Sigmoid colon (tissue), 7 donors: ENCODE results near the gene VPS13D. TPM values are rescaled to one million over a fixed set of nuclear protein-coding genes. Genes with fewer than 3 reads are reported as not detected.

Source experiments
- DNase-seq: peaks from one replicate; pipeline ENCODE4 v3.0.0-alpha.2; 2019
- H3K27ac ChIP-seq, 4 donors: fragments of 200-600 bp; sonication (generic); one replicate each; pipeline ENCODE4 v1.5.1; 2016 to 2019; ENCODE audit warnings: mild to moderate bottlenecking in 1 of 4
- H3K27me3 ChIP-seq, 3 donors: fragments of 200-600 bp; sonication (generic); one replicate each; pipeline ENCODE4 v1.5.1; 2019; ENCODE audit warnings: mild to moderate bottlenecking in 1 of 3
- H3K36me3 ChIP-seq, 4 donors: fragments of 200-600 bp; sonication (generic); one replicate each; pipeline ENCODE4 v1.5.1; 2016 to 2019
- H3K4me1 ChIP-seq, 4 donors: fragments of 200-600 bp; sonication (generic); one replicate each; pipeline ENCODE4 v1.5.1; 2017 to 2019
- H3K4me3 ChIP-seq, 4 donors: fragments of 200-600 bp; sonication (generic); one replicate each; pipeline ENCODE4 v1.5.1; 2017 to 2019; ENCODE audit warnings: mild to moderate bottlenecking in 2 of 4, moderate library complexity in 1 of 4
- H3K9me3 ChIP-seq, 4 donors: fragments of 200-600 bp in 3 of 4; sonication (generic) in 3 of 4; one replicate each; pipeline versions ENCODE4 v1.5.1 to v1.6.1; 2013 to 2019
- CTCF ChIP-seq, 4 experiments: fragments of 450-650 bp in 3 of 4; fragments of 200-600 bp in 1 of 4; IDR thresholded peaks; one replicate each; pipeline ENCODE4 v1.5.1; 2016 to 2019; ENCODE audit warnings: antibody characterized with exemption in 4 of 4, mild to moderate bottlenecking in 3 of 4, moderate library complexity in 2 of 4
- EP300 ChIP-seq, 4 donors: sonication (generic); formaldehyde crosslinking; IDR thresholded peaks; one replicate each; pipeline ENCODE4 v1.6.1; 2017; ENCODE audit warnings: antibody characterized with exemption in 4 of 4
- POLR2A ChIP-seq, 2 donors: fragments of 450-650 bp; IDR thresholded peaks; one replicate each; pipeline ENCODE4 v1.6.1; 2016; ENCODE audit warnings: antibody characterized with exemption in 2 of 2, mild to moderate bottlenecking in 2 of 2, moderate library complexity in 2 of 2
- POLR2AphosphoS5 ChIP-seq, 4 donors: sonication (generic); formaldehyde crosslinking; IDR thresholded peaks; one replicate each; pipeline ENCODE4 v1.6.1; 2017; ENCODE audit warnings: antibody characterized with exemption in 4 of 4
- WGBS, 2 donors: extraction: QIAGEN DNeasy Blood & Tissue Kit; methylation state at CpG; one replicate each; pipeline ENCODE4 v1.1.7; 2013; 5-methylcytosine and 5-hydroxymethylcytosine counted together
- intact Hi-C: fragments of 100-400 bp; cut with DNase I; formaldehyde crosslinking; loops from one replicate; pipeline ENCODE4 v1.15.1; 2023
- polyA plus RNA-seq, 3 donors: library from polyadenylated mRNA; stranded (reverse); fragments of 200-250 nt; gene quantifications; one replicate each; pipeline ENCODE4 v1.2.3, GENCODE V29; 2013
- total RNA-seq, 4 donors: library from RNA; depleted of rRNA; stranded (reverse); fragments of >200 nt; gene quantifications; one replicate each; pipeline ENCODE4 v1.1.0, GENCODE V29; 2016
- donor health status: healthy with polysubstance abuse.
- donor health status: Bipolar disorder and iron deficiency.
- donor health status: healthy.

VPS13D gene
- total and polyA plus RNA-seq, 7 donors = 7.6 to 90.8 (median 49.7) TPM

GRCh38 chr1:12249748-12250147 is 19.9 kb downstream of the VPS13D start:
- no peaks in the 10 kb centered on the region for H3K9me3 ChIP-seq
- peaks cover 27 to 92% (median 38%) of the 10 kb centered on the region in 4 donors for H3K36me3 ChIP-seq
- no peak overlapping the region for H3K27ac ChIP-seq
- intact Hi-C loops = no loop called here
- H3K27me3 ChIP-seq = no peaks in the 10 kb centered on the region
- H3K4me3 ChIP-seq = no peak overlapping the region
- 83 to 89% methylated on average over 6 of the region's 6 CpGs for WGBS, 2 donors
- TF ChIP-seq CTCF (IDR thresholded peaks at IDR 0.05) (no peak), EP300 (IDR thresholded peaks at IDR 0.05) (no peak), POLR2AphosphoS5 (IDR thresholded peaks at IDR 0.05) (no peak), POLR2A (IDR thresholded peaks at IDR 0.05) (no peak)
- no peaks in the 10 kb centered on the region for H3K4me1 ChIP-seq
- no peak for DNase-seq

GRCh38 chr1:12251442-12251841 is 21.6 kb downstream of the VPS13D start:
- Histone ChIP-seq H3K4me3 (no peak overlapping the region), H3K27ac (no peak overlapping the region), H3K9me3 (no peaks in the 10 kb centered on the region), H3K4me1 (no peaks in the 10 kb centered on the region), H3K27me3 (no peaks in the 10 kb centered on the region), H3K36me3 (peaks cover 23 to 92% (median 37%) of the 10 kb centered on the region in 4 donors)
- no peak for DNase-seq
- 82 to 86% methylated on average over 5 of the region's 5 CpGs for WGBS, 2 donors
- intact Hi-C loops = no loop called here
- TF ChIP-seq POLR2A (IDR thresholded peaks at IDR 0.05) (no peak), EP300 (IDR thresholded peaks at IDR 0.05) (no peak), POLR2AphosphoS5 (IDR thresholded peaks at IDR 0.05) (no peak), CTCF (IDR thresholded peaks at IDR 0.05) (no peak)

- H3K4me1 ChIP-seq = no peaks in the 10 kb centered on the region
Observed at GRCh38 chr1:12255913-12256312, 26.1 kb downstream of the VPS13D start.

GRCh38 chr1:12258272-12258671 is 28.4 kb downstream of the VPS13D start:
- no peaks in the 10 kb centered on the region for H3K4me1 ChIP-seq
- TF ChIP-seq POLR2A (IDR thresholded peaks at IDR 0.05) = no peak
- no peak for TF ChIP-seq CTCF (IDR thresholded peaks at IDR 0.05)
- no peak for TF ChIP-seq POLR2AphosphoS5 (IDR thresholded peaks at IDR 0.05)
- TF ChIP-seq EP300 (IDR thresholded peaks at IDR 0.05) = no peak
- no peak overlapping the region for H3K27ac ChIP-seq
- no peak overlapping the region for H3K4me3 ChIP-seq
- 68 to 91% methylated on average over 7 of the region's 7 CpGs for WGBS, 2 donors
- intact Hi-C loops = no loop called here
- H3K9me3 ChIP-seq = no peaks in the 10 kb centered on the region
- H3K27me3 ChIP-seq = no peaks in the 10 kb centered on the region
- peaks cover 25 to 95% (median 51%) of the 10 kb centered on the region in 4 donors for H3K36me3 ChIP-seq
- DNase-seq = no peak

More at GRCh38 chr1:12255913-12256312, 26.1 kb downstream of the VPS13D start:
- Histone ChIP-seq H3K9me3 (no peaks in the 10 kb centered on the region), H3K27ac (no peak overlapping the region), H3K36me3 (peaks cover 19 to 94% (median 43%) of the 10 kb centered on the region in 4 donors), H3K27me3 (no peaks in the 10 kb centered on the region), H3K4me3 (no peak overlapping the region)
- 95 to 97% methylated on average over 2 of the region's 2 CpGs for WGBS, 2 donors
- TF ChIP-seq POLR2A (IDR thresholded peaks at IDR 0.05) = no peak
- no peak for TF ChIP-seq POLR2AphosphoS5 (IDR thresholded peaks at IDR 0.05)
- no peak for TF ChIP-seq CTCF (IDR thresholded peaks at IDR 0.05)
- TF ChIP-seq EP300 (IDR thresholded peaks at IDR 0.05) = no peak
- DNase-seq = no peak
- intact Hi-C loops = no loop called here

GRCh38 chr1:12269351-12269750 is 39.5 kb downstream of the VPS13D start:
- H3K27ac ChIP-seq = no peak overlapping the region
- intact Hi-C loops = no loop called here
- no peaks in the 10 kb centered on the region for H3K4me1 ChIP-seq
- WGBS, 2 donors = 77 to 86% methylated on average over 1 of the region's 1 CpG
- H3K9me3 ChIP-seq = no peaks in the 10 kb centered on the region
- DNase-seq = no peak
- no peak overlapping the region for H3K4me3 ChIP-seq
- TF ChIP-seq POLR2A (IDR thresholded peaks at IDR 0.05) (no peak), EP300 (IDR thresholded peaks at IDR 0.05) (no peak), POLR2AphosphoS5 (IDR thresholded peaks at IDR 0.05) (no peak), CTCF (IDR thresholded peaks at IDR 0.05) (no peak)
- H3K27me3 ChIP-seq = no peaks in the 10 kb centered on the region
- H3K36me3 ChIP-seq = peaks cover 11 to 100% (median 55%) of the 10 kb centered on the region in 4 donors
